Activated naive CD4-positive, alpha-beta T cell treated with anti-CD3 and anti-CD28 coated beads, Interleukin-2, amount 50 U/mL, for 72 hours (primary cell): ENCODE data around the gene TMEM8B. TPM values are rescaled to one million over a fixed set of nuclear protein-coding genes. Genes with fewer than 3 reads are reported as not detected.

Source experiments
- ATAC-seq, 2 donors: fragments of 150-1000 bp; cut with Tn5 transposase; 2 replicates each; pipeline ENCODE4 v1.10.0; 2021; ENCODE audit warnings: mild to moderate bottlenecking in 2 of 2, moderate library complexity in 2 of 2
- DNase-seq, 2 donors: peaks; one replicate each; pipeline ENCODE4 v3.0.0; 2021 to 2022; ENCODE audit warnings: low spot score in 2 of 2
- H3K27ac Mint-ChIP-seq, 2 donors: one replicate each; pipeline ENCODE4 v1.8.0; 2022; ENCODE audit warnings: mild to moderate bottlenecking in 2 of 2, mixed read lengths in 2 of 2
- H3K36me3 Mint-ChIP-seq, 2 donors: one replicate each; pipeline ENCODE4 v1.8.0; 2022; ENCODE audit warnings: mixed read lengths in 2 of 2
- H3K9me3 Mint-ChIP-seq, 2 donors: one replicate each; pipeline ENCODE4 v1.8.0; 2022; ENCODE audit warnings: mixed read lengths in 2 of 2
- total RNA-seq, 2 donors: library from RNA; stranded (reverse); gene quantifications; one replicate each; pipeline ENCODE4 v1.2.3, GENCODE V29; 2022

Gene TMEM8B
- total RNA-seq, 2 donors from 2014 or later, result 4.0 to 11.2 TPM

- DNase-seq (no peak), ATAC-seq (peak; percentile 89 to 91)
- no peaks in the 10 kb centered on the region for H3K9me3 Mint-ChIP-seq
- H3K27ac Mint-ChIP-seq, result peak overlapping the region in 1 of 2 donors; percentile 4
- H3K36me3 Mint-ChIP-seq, result peaks cover 0 to 4% of the 10 kb centered on the region in 2 donors
These were observed 19.0 kb downstream of the TMEM8B start for GRCh38 chr9:35847792-35848572.

GRCh38 chr9:35852267-35852815 is 23.3 kb downstream of the TMEM8B start:
- Mint-ChIP-seq H3K9me3 (no peaks in the 10 kb centered on the region), H3K36me3 (no peaks in the 10 kb centered on the region), H3K27ac (no peak overlapping the region)
- DNase-seq (no peak), ATAC-seq (no peak)

- Mint-ChIP-seq H3K9me3 (no peaks in the 10 kb centered on the region), H3K27ac (no peak overlapping the region), H3K36me3 (no peaks in the 10 kb centered on the region)
- no peak for DNase-seq
- no peak for ATAC-seq
These were observed 24.1 kb downstream of the TMEM8B start for GRCh38 chr9:35852876-35853865.

GRCh38 chr9:35854091-35854762 is 25.2 kb downstream of the TMEM8B start:
- ATAC-seq, result no peak

GRCh38 chr9:35856206-35856605 is 27.2 kb downstream of the TMEM8B start:
- DNase-seq, result no peak
- H3K9me3 Mint-ChIP-seq, result no peaks in the 10 kb centered on the region
- no peaks in the 10 kb centered on the region for H3K36me3 Mint-ChIP-seq
- H3K27ac Mint-ChIP-seq, result no peak overlapping the region
- no peak for ATAC-seq

More at GRCh38 chr9:35854091-35854762, 25.2 kb downstream of the TMEM8B start:
- H3K27ac Mint-ChIP-seq, result no peak overlapping the region
- no peak for DNase-seq
- no peaks in the 10 kb centered on the region for H3K9me3 Mint-ChIP-seq
- no peaks in the 10 kb centered on the region for H3K36me3 Mint-ChIP-seq

- H3K36me3 Mint-ChIP-seq, result no peaks in the 10 kb centered on the region
- no peak overlapping the region for H3K27ac Mint-ChIP-seq
- DNase-seq, result no peak
- no peaks in the 10 kb centered on the region for H3K9me3 Mint-ChIP-seq
- no peak for ATAC-seq
These were observed 27.9 kb downstream of the TMEM8B start for GRCh38 chr9:35856882-35857281.

- DNase-seq (no peak), ATAC-seq (no peak)
- peak overlapping the region in 1 of 2 donors; percentile 23 for H3K27ac Mint-ChIP-seq
- no peaks in the 10 kb centered on the region for H3K9me3 Mint-ChIP-seq
- H3K36me3 Mint-ChIP-seq, result no peaks in the 10 kb centered on the region
These were observed 29.4 kb downstream of the TMEM8B start for GRCh38 chr9:35858458-35858857.

- H3K36me3 Mint-ChIP-seq, result no peaks in the 10 kb centered on the region
- ATAC-seq, result peak; percentile 43 to 53
- no peak for DNase-seq
- peak overlapping the region; percentile 23 to 87 for H3K27ac Mint-ChIP-seq
- H3K9me3 Mint-ChIP-seq, result no peaks in the 10 kb centered on the region
These were observed 30.4 kb downstream of the TMEM8B start for GRCh38 chr9:35859310-35859989.

GRCh38 chr9:35859990-35860339 is 30.9 kb downstream of the TMEM8B start:
- no peaks in the 10 kb centered on the region for H3K9me3 Mint-ChIP-seq
- H3K27ac Mint-ChIP-seq, result no peak overlapping the region
- no peaks in the 10 kb centered on the region for H3K36me3 Mint-ChIP-seq
- no peak for ATAC-seq
- DNase-seq, result no peak

- no peaks in the 10 kb centered on the region for H3K36me3 Mint-ChIP-seq
- no peak overlapping the region for H3K27ac Mint-ChIP-seq
- DNase-seq (peak in 1 of 2 donors; percentile 1), ATAC-seq (no peak)
- no peaks in the 10 kb centered on the region for H3K9me3 Mint-ChIP-seq
These were observed 32.3 kb downstream of the TMEM8B start for GRCh38 chr9:35861161-35861897.

- Mint-ChIP-seq H3K27ac (no peak overlapping the region), H3K36me3 (no peaks in the 10 kb centered on the region), H3K9me3 (no peaks in the 10 kb centered on the region)
- no peak for DNase-seq
- no peak for ATAC-seq
These were observed 33.3 kb downstream of the TMEM8B start for GRCh38 chr9:35862328-35862727.

- Mint-ChIP-seq H3K9me3 (no peaks in the 10 kb centered on the region), H3K27ac (no peak overlapping the region), H3K36me3 (no peaks in the 10 kb centered on the region)
- ATAC-seq (no peak), DNase-seq (no peak)
These were observed 34.6 kb downstream of the TMEM8B start for GRCh38 chr9:35863583-35863982.

GRCh38 chr9:35864695-35865255 is 35.7 kb downstream of the TMEM8B start:
- DNase-seq, result no peak
- Mint-ChIP-seq H3K27ac (no peak overlapping the region), H3K9me3 (no peaks in the 10 kb centered on the region), H3K36me3 (no peaks in the 10 kb centered on the region)
- ATAC-seq, result no peak

GRCh38 chr9:35867538-35867937 is 38.5 kb downstream of the TMEM8B start:
- ATAC-seq (no peak), DNase-seq (no peak)
- no peak overlapping the region for H3K27ac Mint-ChIP-seq

GRCh38 chr9:35868933-35869332 is 39.9 kb downstream of the TMEM8B start:
- ATAC-seq (no peak), DNase-seq (no peak)
- Mint-ChIP-seq H3K9me3 (no peaks in the 10 kb centered on the region), H3K27ac (no peak overlapping the region), H3K36me3 (no peaks in the 10 kb centered on the region)

More at GRCh38 chr9:35867538-35867937, 38.5 kb downstream of the TMEM8B start:
- H3K36me3 Mint-ChIP-seq, result no peaks in the 10 kb centered on the region
- H3K9me3 Mint-ChIP-seq, result no peaks in the 10 kb centered on the region
